Neuron (in vitro differentiated cells): ENCODE data around the gene PARVG.
"Not testable (repeated sequence)": the region's sequence is repeated elsewhere in the genome, so short reads cannot be mapped to it uniquely, and the experiment has no call there.

ENCODE experiments used
- H2AFZ ChIP-seq: one replicate; pipeline ENCODE4 v1.6.1; 2013; ENCODE audit warnings: low read depth, mild to moderate bottlenecking, inconsistent platforms, low read length, moderate library complexity
- H3K27me3 ChIP-seq: one replicate; pipeline ENCODE4 v1.6.1; 2013; ENCODE audit warnings: low read length; ENCODE audit not compliant: insufficient read depth
- H3K36me3 ChIP-seq: one replicate; pipeline ENCODE4 v1.6.1; 2013; ENCODE audit warnings: low read length; ENCODE audit not compliant: insufficient read depth
- H3K4me1 ChIP-seq: one replicate; pipeline ENCODE4 v1.6.1; 2013; ENCODE audit warnings: low read length; ENCODE audit not compliant: insufficient read depth
- H3K4me3 ChIP-seq: 2 replicates; pipeline ENCODE4 v1.5.1; 2013; ENCODE audit warnings: mild to moderate bottlenecking, low read length, moderate library complexity
- H3K9me3 ChIP-seq: one replicate; pipeline ENCODE4 v1.6.1; 2013; ENCODE audit warnings: low read length

Gene PARVG

DNA sequence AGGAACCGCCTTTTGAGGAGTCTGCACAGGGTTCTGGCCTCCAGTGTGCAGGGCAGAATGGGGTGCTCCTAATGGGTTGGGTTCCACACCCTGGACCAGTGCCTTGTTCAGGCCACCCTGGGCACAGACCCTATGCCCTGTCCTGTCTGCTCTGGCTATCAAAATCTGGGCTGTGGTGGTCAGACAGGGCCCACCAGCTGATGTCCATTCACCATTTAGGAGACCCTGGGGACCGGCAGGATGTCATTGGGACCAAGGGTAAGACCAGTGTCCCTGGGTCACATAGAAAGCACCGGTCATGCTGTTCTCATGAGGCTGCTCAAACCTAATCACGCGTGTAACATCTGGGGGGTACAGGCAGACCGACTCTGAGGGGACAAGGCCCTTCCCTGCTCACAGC lies 37.3 kb downstream of the PARVG start:
- no peaks in the 10 kb centered on the region for H3K36me3 ChIP-seq
- H2AFZ ChIP-seq = no peak overlapping the region
- H3K27me3 ChIP-seq = no peaks in the 10 kb centered on the region
- no peak overlapping the region for H3K4me3 ChIP-seq
- no peaks in the 10 kb centered on the region for H3K4me1 ChIP-seq
- no peaks in the 10 kb centered on the region for H3K9me3 ChIP-seq

- Histone ChIP-seq H3K27me3 (no peaks in the 10 kb centered on the region), H3K36me3 (no peaks in the 10 kb centered on the region), H3K9me3 (no peaks in the 10 kb centered on the region), H3K4me1 (peaks cover 3% of the 10 kb centered on the region), H2AFZ (no peak overlapping the region), H3K4me3 (no peak overlapping the region)
Observed at GRCh38 chr22:44219101-44219870, 38.6 kb downstream of the PARVG start.

DNA sequence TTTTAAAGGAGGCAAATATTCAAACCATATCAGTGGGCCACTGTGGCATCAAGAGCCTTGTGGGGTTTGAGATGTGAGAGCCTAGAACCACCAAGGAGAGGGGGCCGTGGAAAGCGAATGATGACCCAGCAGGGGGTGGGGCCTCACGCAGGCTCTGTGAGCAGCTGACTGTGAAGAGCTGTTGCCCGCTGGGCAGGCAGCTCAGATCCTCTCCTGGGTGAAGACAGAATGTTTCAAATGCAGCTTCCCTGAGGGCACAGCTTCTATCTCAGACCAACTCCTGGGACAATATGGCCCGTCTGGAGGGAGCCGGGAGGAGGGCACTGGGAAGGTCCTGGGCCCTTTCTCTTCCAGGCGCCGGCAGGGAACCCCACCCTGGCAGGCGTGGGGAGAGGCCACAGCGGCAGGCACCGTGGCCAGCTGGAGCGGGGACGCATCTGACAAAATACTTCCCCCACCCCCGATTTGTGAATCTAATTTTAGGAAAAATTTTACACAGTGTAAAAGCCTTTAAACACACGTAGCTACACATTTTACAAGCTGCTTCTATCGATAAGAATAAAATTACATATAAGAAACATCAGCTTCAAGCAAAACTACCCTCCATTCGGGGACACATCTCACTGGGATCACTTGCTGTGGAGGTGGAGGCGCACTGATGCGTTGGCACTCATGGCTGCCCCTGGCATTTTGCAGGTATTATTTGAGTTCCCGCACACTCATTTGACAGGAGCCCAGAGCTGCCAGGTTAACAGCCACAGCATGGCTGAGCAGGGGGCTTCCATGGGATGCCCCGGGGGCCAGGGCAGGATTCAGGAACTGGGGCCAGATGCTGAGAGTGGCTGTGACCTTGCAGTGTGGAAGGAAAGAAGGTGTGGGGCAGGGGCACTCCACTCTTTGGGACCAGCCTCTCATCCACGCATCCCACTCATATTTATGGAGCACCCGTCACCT lies 40.3 kb downstream of the PARVG start:
- H3K27me3 ChIP-seq = no peaks in the 10 kb centered on the region
- no peak overlapping the region for H3K4me3 ChIP-seq
- no peaks in the 10 kb centered on the region for H3K36me3 ChIP-seq
- H3K4me1 ChIP-seq = peaks cover 3% of the 10 kb centered on the region
- H3K9me3 ChIP-seq = no peaks in the 10 kb centered on the region
- H2AFZ ChIP-seq = no peak overlapping the region

DNA sequence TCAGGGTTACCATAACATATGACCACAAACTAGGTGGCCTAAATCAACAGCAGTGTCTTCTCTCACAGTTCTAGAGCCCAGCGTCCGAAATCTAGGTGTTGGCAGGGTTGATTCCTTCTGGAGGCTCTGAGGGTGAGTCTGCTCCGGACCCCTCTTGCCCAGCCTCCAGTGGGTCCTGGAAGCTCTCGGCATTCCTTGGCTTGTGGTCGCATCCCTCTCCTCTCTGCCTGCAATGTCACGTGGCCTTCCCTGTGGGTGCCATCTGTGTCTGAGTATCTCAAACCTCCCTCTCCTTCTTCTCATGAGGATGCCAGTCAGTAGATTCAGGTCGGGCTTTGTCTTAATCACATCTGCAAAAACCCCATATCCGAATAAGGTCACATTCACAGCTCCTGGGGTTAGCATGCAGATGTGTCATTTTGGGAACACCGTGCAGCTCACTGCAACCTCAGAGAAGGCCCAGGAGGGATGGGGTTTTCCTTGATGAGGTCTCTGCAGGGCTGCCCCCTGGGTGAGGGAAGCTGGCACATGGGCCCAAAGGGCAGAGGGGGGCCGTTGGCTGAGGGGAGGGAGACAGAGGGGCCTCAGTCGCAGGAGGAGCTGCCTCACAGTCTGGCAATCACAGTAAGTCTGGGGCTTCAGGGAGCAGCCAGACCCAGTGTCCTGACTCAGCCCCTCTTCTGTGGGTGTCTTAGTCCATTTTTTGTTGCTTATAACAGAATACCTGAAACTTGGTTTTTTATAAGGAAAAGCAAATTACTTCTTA lies 41.2 kb downstream of the PARVG start:
- H3K4me3 ChIP-seq = no peak overlapping the region
- H3K9me3 ChIP-seq = no peaks in the 10 kb centered on the region
- no peaks in the 10 kb centered on the region for H3K36me3 ChIP-seq
- no peak overlapping the region for H2AFZ ChIP-seq
- H3K27me3 ChIP-seq = no peaks in the 10 kb centered on the region
- H3K4me1 ChIP-seq = peaks cover 3% of the 10 kb centered on the region

DNA sequence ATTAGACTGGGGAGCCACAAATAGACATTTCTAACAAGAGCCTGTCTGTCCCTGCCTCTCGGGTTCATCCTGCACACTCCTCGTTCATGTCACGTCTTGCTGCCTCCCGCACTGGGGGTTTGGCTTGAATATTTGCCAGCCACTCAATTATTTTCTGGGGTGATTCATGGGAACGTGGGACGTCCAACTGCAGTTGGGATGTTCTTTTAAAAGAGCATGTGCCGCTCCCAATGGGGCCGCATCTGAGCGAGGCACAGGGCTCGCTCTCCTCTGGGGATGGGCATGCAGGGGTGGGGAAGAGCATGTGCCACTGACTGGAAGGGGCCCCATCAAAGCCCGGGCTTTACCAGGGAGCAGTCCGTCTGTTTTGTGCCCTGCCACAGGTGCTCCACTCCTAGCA lies 43.4 kb downstream of the PARVG start:
- H3K4me1 ChIP-seq = peaks cover 3% of the 10 kb centered on the region
- H3K9me3 ChIP-seq = peaks cover 2% of the 10 kb centered on the region
- H3K27me3 ChIP-seq = no peaks in the 10 kb centered on the region
- H3K36me3 ChIP-seq = no peaks in the 10 kb centered on the region
- H2AFZ ChIP-seq = no peak overlapping the region
- H3K4me3 ChIP-seq = no peak overlapping the region

DNA sequence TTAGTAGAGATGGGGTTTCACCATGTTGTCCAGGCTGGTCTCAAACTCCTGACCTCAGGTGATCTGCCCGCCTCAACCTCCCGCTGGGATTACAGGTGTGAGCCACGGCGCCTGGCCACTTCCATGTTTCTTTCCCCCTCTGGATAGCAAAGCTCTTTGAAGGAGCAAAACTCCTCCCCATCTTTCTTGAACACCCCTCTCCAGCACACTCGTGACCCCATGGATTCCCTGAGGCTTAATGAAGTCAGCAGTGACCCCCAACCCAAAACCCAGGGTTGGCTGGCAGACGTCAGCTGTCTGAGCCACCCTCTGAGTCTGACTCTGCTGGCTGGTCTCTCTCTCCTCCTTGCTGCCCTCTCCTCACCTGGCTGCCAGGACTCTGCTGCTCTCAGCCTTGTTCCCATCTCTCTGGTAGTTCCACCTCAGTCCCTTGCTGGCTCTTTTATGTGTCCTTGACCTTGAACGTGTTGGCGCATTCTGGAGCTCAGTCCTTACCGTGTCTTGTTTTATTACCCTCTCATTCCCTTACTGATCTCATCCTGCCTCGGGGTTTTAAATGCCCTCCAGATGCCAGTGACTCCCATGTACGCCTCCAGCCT lies 44.5 kb downstream of the PARVG start:
- H3K36me3 ChIP-seq = no peaks in the 10 kb centered on the region

DNA sequence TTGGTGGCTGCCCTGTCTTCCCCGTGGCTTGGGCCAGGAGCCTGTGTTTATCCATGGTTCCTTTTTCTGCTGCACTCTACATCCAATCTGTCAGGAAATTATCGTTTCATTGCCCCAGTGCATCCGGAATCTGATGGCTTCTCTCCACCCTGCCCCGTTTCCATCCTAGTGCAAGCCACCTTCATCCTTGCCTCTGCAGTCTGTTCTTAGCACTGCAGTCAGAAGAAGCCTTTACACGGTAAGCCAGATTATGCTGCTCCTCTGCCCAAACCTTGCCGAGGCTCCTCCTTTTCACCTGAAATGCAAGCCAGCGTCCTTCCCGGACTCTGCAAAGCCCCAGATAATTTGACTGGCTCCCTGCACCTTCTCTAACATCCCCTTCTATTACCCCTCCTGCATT lies 45.1 kb downstream of the PARVG start:
- Histone ChIP-seq H3K36me3 (no peaks in the 10 kb centered on the region), H2AFZ (no peak overlapping the region), H3K4me3 (no peak overlapping the region), H3K9me3 (peaks cover 4% of the 10 kb centered on the region), H3K4me1 (peaks cover 3% of the 10 kb centered on the region), H3K27me3 (no peaks in the 10 kb centered on the region)

More for the DNA sequence above, 44.5 kb downstream of the PARVG start:
- peaks cover 4% of the 10 kb centered on the region for H3K9me3 ChIP-seq
- H3K4me1 ChIP-seq = peaks cover 3% of the 10 kb centered on the region
- no peaks in the 10 kb centered on the region for H3K27me3 ChIP-seq
- no peak overlapping the region for H3K4me3 ChIP-seq
- H2AFZ ChIP-seq = no peak overlapping the region

DNA sequence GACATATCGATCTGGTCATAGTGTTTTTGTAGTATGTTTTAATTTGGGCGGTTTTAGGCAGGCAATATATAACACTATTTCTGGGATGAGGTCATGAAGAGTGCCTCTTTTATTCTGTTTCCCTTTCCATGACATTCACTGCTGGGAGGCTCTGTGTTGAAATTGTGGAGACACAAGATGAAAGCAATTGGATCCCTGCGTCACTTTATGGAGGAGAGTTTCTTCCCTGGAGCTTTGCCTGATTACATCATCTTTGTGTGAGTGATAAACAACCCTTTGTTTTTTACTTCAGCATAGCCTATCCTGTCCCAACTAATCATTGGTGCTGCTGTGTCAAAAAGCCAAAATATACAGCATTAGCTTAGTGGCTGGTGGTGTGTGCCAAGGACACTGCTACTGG lies 48.6 kb downstream of the PARVG start:
- H3K4me1 ChIP-seq = no peaks in the 10 kb centered on the region
- peaks cover 4% of the 10 kb centered on the region for H3K9me3 ChIP-seq
- H3K4me3 ChIP-seq = no peak overlapping the region
- H3K36me3 ChIP-seq = no peaks in the 10 kb centered on the region
- no peaks in the 10 kb centered on the region for H3K27me3 ChIP-seq
- H2AFZ ChIP-seq = no peak overlapping the region

DNA sequence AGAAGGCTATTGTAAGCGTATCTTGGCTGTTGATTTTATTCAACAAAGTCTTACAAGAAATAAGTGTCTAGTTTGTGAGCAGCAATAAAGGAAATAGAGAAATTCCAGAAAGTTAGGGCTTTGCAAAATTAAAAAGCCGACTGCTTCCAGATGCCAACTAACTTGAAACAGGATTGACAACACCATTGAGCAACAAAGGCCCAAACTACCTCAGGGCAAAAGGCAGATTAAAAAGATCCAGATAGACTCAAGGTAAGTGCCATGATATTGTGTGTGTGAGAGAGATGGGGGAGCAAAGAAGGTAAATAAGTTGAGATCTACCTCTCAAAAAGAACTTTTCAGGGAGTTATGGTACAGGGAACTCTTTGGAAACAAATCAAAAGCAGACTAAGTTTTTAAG lies 49.1 kb downstream of the PARVG start:
- Histone ChIP-seq H2AFZ (no peak overlapping the region), H3K4me3 (no peak overlapping the region), H3K27me3 (no peaks in the 10 kb centered on the region), H3K9me3 (peaks cover 4% of the 10 kb centered on the region), H3K4me1 (no peaks in the 10 kb centered on the region), H3K36me3 (no peaks in the 10 kb centered on the region)

GRCh38 chr22:44231233-44231632 lies 50.5 kb downstream of the PARVG start:
- Histone ChIP-seq H3K9me3 (peaks cover 4% of the 10 kb centered on the region), H3K36me3 (no peaks in the 10 kb centered on the region), H2AFZ (no peak overlapping the region), H3K4me3 (no peak overlapping the region), H3K27me3 (no peaks in the 10 kb centered on the region), H3K4me1 (no peaks in the 10 kb centered on the region)

GRCh38 chr22:44234372-44234771 lies 53.6 kb downstream of the PARVG start:
- not testable (repeated sequence) for H3K9me3 ChIP-seq, H2AFZ ChIP-seq, H3K4me1 ChIP-seq, H3K36me3 ChIP-seq, H3K27me3 ChIP-seq, H3K4me3 ChIP-seq

- H3K9me3 ChIP-seq = no peaks in the 10 kb centered on the region
- no peak overlapping the region for H2AFZ ChIP-seq
- H3K4me3 ChIP-seq = no peak overlapping the region
- no peaks in the 10 kb centered on the region for H3K4me1 ChIP-seq
- no peaks in the 10 kb centered on the region for H3K27me3 ChIP-seq
- no peaks in the 10 kb centered on the region for H3K36me3 ChIP-seq
Observed at GRCh38 chr22:44237290-44237689, 56.6 kb downstream of the PARVG start.
